ENCODE results near the gene ATP13A5.
A peak's percentile ranks its signal among the peaks of the same experiment; 100 is the strongest.

Gene ATP13A5

DNA sequence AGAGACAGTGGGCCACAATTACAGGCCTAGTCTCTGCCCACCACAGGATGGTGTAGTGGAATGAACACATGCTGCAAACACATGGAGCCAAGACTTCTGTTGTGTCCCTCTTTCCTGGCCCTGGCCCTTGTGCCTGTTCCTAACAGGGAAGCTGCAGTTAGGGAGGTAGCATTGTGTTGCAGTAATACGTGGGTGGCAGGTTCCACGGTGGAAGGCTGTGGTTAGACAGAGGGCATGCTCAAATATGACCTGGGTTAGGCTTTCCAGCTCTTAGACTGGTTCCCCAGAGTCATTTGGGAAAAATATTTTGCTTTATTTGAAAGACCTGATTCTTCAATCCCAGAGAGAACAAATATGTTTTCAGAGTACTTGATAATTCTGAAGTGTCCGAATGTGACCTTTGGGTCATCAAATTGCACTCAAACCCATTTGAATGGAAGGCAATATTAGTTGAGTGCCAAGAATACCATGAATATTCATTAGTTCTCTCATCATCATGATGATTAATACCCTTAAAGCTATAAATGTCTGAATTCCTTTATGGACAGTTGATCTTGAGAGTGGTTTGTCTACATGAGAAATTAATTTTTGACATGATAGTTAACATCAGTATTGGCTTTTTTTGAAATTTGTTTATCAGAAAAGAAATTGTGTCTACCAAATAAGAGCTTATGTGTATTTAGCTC is 109.1 kb downstream of the ATP13A5 start:
- TF ChIP-seq, protein P1, sequence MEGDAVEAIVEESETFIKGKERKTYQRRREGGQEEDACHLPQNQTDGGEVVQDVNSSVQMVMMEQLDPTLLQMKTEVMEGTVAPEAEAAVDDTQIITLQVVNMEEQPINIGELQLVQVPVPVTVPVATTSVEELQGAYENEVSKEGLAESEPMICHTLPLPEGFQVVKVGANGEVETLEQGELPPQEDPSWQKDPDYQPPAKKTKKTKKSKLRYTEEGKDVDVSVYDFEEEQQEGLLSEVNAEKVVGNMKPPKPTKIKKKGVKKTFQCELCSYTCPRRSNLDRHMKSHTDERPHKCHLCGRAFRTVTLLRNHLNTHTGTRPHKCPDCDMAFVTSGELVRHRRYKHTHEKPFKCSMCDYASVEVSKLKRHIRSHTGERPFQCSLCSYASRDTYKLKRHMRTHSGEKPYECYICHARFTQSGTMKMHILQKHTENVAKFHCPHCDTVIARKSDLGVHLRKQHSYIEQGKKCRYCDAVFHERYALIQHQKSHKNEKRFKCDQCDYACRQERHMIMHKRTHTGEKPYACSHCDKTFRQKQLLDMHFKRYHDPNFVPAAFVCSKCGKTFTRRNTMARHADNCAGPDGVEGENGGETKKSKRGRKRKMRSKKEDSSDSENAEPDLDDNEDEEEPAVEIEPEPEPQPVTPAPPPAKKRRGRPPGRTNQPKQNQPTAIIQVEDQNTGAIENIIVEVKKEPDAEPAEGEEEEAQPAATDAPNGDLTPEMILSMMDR (conservative IDR thresholded peaks at IDR 0.05): no peak
- no peak for TF ChIP-seq ZFX (IDR thresholded peaks at IDR 0.05)
- H3K27ac ChIP-seq: no peak overlapping the region

DNA sequence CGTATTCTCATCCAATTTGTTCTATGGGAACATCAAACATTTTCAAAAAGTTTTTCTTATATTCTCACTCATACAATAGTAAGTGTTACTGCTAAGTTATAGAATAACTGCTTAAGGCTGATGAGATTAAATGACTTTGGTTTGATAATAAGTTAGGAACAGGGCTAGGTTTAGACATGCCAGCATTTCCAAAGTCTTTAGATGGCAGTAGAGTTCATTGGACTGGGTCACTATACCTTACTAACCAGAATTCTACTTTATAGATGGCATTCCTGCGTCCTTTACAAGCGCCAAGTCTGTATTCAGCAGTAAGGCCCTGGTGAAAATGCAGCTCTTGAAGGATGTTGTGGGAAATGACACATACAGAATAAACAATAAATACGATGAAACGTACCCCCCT is 115.8 kb downstream of the ATP13A5 start:
- TF ChIP-seq, protein P1 (conservative IDR thresholded peaks at IDR 0.05): peak; percentile 38
- TF ChIP-seq ZFX (IDR thresholded peaks at IDR 0.05): no peak
- no peak overlapping the region for H3K27ac ChIP-seq

DNA sequence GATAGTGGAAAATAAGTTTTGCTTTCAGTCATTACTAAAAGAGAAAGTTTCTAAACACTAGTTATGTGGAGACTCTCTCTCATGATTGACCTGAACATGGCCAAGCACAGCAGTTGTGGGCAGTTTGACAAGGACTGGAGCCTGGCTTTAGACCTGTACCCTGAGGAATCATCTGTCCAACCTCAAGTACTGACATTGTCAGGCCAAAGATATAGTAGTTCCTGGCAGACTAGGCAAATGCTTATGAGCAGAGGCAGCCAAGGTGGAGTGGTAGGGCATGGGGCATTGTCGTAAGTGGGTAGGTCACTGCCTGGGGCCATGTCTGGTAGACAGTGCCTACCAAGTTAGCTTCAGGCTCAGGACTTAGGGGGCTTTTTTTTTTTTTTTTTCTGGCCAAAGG is 116.6 kb downstream of the ATP13A5 start:
- no peak overlapping the region for H3K27ac ChIP-seq
- TF ChIP-seq, protein P1 (conservative IDR thresholded peaks at IDR 0.05): no peak
- TF ChIP-seq ZFX (IDR thresholded peaks at IDR 0.05): no peak

DNA sequence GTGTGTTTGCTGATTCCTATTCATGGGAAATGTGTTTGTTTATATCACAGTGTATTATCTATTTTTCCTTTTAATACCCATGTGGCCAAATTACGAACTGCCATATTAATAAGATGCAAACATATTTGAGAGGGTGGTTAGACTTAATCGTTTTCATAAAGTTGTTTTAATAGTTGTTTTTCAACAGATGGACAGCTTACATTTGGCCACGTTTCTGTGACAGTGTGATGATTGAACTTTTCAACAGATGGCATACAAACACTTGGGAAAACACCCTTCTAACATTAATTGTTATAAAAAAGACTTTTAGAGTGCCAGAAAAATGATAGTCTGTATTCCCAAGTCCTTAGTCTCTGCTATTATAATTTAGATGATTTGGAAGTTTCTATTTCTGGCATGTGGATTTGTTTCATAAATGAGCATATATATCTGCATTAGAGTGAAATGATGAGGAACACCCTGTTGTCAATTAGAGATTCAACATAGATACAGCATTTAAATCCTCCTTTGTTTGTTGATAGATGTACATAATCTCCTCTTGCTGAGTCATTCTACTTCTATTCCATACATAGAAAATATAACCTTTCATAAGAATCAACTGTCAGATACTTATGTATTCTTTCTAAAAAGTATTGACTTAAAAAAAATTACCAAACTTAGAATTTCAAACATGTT is 124.4 kb downstream of the ATP13A5 start:
- TF ChIP-seq, protein P1 (conservative IDR thresholded peaks at IDR 0.05): no peak; the same call in 1 of the 2 replicates
- TF ChIP-seq ZFX (IDR thresholded peaks at IDR 0.05): no peak
- no peak overlapping the region for H3K27ac ChIP-seq

DNA sequence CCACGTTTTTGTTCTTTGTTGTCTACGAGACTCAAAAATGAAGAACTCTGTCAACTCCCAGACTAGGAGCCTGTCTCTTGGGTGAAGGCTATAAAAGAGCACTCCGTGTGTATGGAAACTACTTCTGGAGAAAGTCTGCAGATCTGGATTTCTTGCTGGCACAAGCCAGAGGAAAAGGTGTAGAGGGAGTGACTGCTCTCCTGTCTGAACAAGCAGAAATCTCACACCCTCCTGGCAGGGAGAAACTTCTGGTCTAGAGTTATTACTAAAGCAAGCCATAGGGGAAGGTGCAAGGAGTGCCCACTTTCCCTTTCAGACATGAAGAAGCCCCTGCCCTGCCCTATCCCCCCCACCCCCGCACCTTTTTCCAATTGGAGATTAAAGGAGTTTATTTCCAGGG is 128.1 kb downstream of the ATP13A5 start:
- H3K27ac ChIP-seq: no peak overlapping the region
- TF ChIP-seq, protein P1 (conservative IDR thresholded peaks at IDR 0.05): no peak
- no peak for TF ChIP-seq ZFX (IDR thresholded peaks at IDR 0.05)

DNA sequence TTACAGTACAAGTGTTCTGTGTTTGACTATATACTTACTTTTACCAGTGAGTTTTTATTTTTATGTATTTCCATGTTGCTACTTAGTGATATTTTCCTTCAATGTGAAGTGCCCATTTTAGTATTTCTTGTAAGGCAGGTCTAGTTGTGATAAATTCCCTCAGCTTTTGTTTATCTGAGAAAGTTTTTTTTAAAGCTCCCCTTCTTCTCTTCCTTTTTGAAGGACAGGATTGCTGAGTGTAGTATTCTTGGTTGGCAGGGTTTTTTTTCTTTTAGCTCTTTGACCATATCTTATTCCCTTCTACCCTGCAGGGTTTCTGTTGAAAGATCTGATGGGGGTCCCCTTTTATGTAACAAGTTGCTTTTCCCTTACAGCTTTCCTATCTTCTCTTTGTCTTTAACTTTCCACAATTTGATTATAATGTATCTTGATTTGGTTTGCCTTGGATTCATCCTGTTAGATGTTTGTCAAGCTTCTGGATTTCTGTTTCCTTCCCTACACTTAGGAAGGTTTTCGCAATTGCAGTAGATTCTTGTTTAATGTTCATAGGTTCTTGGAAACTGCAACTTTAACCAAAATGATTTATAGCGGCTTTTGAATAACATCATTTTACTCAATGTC is 129.6 kb downstream of the ATP13A5 start:
- no peak overlapping the region for H3K27ac ChIP-seq
- TF ChIP-seq, protein P1 (conservative IDR thresholded peaks at IDR 0.05): no peak
- TF ChIP-seq ZFX (IDR thresholded peaks at IDR 0.05): no peak

DNA sequence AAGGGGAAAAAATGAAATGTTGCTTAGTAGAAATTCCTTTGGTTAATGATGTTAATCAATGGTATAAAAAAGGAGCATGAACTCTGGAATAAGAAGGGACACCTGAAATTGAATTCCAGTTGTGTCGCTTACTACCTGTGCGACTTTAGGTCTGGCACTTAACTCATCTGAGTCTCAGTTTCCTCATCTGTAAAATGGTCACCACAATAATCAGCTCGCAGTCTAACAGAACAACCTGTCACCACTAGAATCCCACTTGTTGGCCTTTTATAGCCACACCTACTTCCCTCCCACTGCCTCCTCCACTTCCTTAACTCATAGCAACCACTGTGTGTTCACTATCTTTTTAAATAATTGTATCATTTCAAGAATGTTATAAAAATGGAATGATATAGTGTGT is 135.0 kb downstream of the ATP13A5 start:
- TF ChIP-seq, protein P1 (conservative IDR thresholded peaks at IDR 0.05): no peak
- no peak for TF ChIP-seq ZFX (IDR thresholded peaks at IDR 0.05)
- no peak overlapping the region for H3K27ac ChIP-seq
